H1 (cell line): Measurements from ENCODE around the gene DARS1. TPM values are rescaled to one million over a fixed set of nuclear protein-coding genes. Genes with fewer than 3 reads are reported as not detected.

Experiments used
- CTCF ChIA-PET: fragments of 300-600 bp; sonication (Branson Sonifier 250); formaldehyde crosslinking; loops from one replicate; lab custom pipeline; 2021; ENCODE audit not compliant: partially characterized antibody; lab: Charles Lee
- POLR2A ChIA-PET: fragments of 300-600 bp; sonication (Branson Sonifier 250); formaldehyde crosslinking; loops from one replicate; lab custom pipeline; 2021; ENCODE audit warnings: inconsistent platforms; ENCODE audit not compliant: partially characterized antibody; lab: Charles Lee
- DNase-seq, 2 experiments: peaks; one replicate each; pipeline versions ENCODE4 v3.0.0 to v3.0.0-alpha.2; 2010 to 2022; ENCODE audit warnings: low spot score in 2 of 2, low read depth in 1 of 2, mixed read lengths in 1 of 2
- FAIRE-seq: peaks from 2 replicates; lab custom pipeline; 2011; peaks lifted over from hg19 to GRCh38; lab: Jason Lieb, UNC
- H2AFZ ChIP-seq: 2 replicates; pipeline ENCODE4 v1.8.1; 2012; ENCODE audit warnings: low read length, inconsistent platforms
- H2AK5ac ChIP-seq: 2 replicates; pipeline ENCODE4 v1.6.1; 2013; ENCODE audit warnings: low read depth, low read length
- H2BK120ac ChIP-seq: replicated peaks from 2 replicates; pipeline ENCODE3; 2013; ENCODE audit warnings: low read depth, low read length, inconsistent platforms
- H2BK12ac ChIP-seq: 2 replicates; pipeline ENCODE4 v1.6.1; 2013; ENCODE audit warnings: low read depth, low read length
- H2BK15ac ChIP-seq: 2 replicates; pipeline ENCODE4 v1.6.1; 2013; ENCODE audit warnings: low read length
- H2BK20ac ChIP-seq: 2 replicates; pipeline ENCODE4 v1.6.1; 2013; ENCODE audit warnings: low read length
- H2BK5ac ChIP-seq: 2 replicates; pipeline ENCODE4 v1.6.1; 2013; ENCODE audit warnings: low read depth, low read length
- H3K14ac ChIP-seq: 2 replicates; pipeline ENCODE4 v1.6.1; 2013; ENCODE audit warnings: inconsistent platforms; ENCODE audit not compliant: insufficient read length
- H3K18ac ChIP-seq: 2 replicates; pipeline ENCODE4 v1.6.1; 2013; ENCODE audit warnings: low read length; ENCODE audit errors: extremely low read depth
- H3K23ac ChIP-seq: 2 replicates; pipeline ENCODE4 v1.6.1; 2013; ENCODE audit warnings: inconsistent platforms; ENCODE audit not compliant: insufficient read length
- H3K23me2 ChIP-seq: 2 replicates; pipeline ENCODE4 v1.6.1; 2013; ENCODE audit warnings: low read depth, low read length
- H3K27ac ChIP-seq: 2 replicates; pipeline ENCODE4 v1.6.1; 2011; ENCODE audit warnings: low read depth, low read length, inconsistent platforms
- H3K27me3 ChIP-seq, 4 experiments: replicated peaks in 1 of 4; 1 replicate in 1 of 4; 2 replicates in 3 of 4; pipeline versions ENCODE4 v1.6.1 to v1.8.1; 2011 to 2013; ENCODE audit warnings: low read length in 3 of 4, mild to moderate bottlenecking in 3 of 4, inconsistent platforms in 2 of 4, mixed read lengths in 2 of 4, moderate library complexity in 1 of 4; ENCODE audit not compliant: control insufficient read depth in 3 of 4, insufficient read depth in 3 of 4; ENCODE audit errors: extremely low read depth in 1 of 4
- H3K36me3 ChIP-seq, 4 experiments: 2 replicates each; pipeline versions ENCODE4 v1.6.1 to v1.8.1; 2011 to 2013; ENCODE audit warnings: mild to moderate bottlenecking in 4 of 4, low read length in 3 of 4, moderate library complexity in 2 of 4, control low read depth in 1 of 4, inconsistent platforms in 1 of 4; ENCODE audit not compliant: insufficient read depth in 4 of 4, control insufficient read depth in 2 of 4
- H3K4ac ChIP-seq: replicated peaks from 2 replicates; pipeline ENCODE3; 2013; ENCODE audit warnings: low read length, low read depth, mixed read lengths, inconsistent platforms; ENCODE audit not compliant: insufficient read length
- H3K4me1 ChIP-seq, 4 experiments: replicated peaks in 1 of 4; 1 replicate in 1 of 4; 2 replicates in 3 of 4; pipeline versions ENCODE4 v1.6.1 to v1.8.1; 2011 to 2013; ENCODE audit warnings: low read length in 3 of 4, inconsistent platforms in 2 of 4, mixed read lengths in 1 of 4; ENCODE audit not compliant: insufficient read depth in 4 of 4, control insufficient read depth in 3 of 4
- H3K4me2 ChIP-seq, 2 experiments: 2 replicates each; pipeline versions ENCODE4 v1.6.1 to v1.8.1; 2011 to 2013; ENCODE audit warnings: low read depth in 2 of 2, low read length in 2 of 2, control low read depth in 1 of 2, inconsistent platforms in 1 of 2, mild to moderate bottlenecking in 1 of 2; ENCODE audit not compliant: insufficient read depth in 1 of 2
- H3K4me3 ChIP-seq, 4 experiments: fragments of 200-600, 300-600 bp in 1 of 4; sonication (generic), shearing (Covaris generic), sonication (Bioruptor Twin) in 1 of 4; 2 replicates each; pipeline versions ENCODE4 v1.5.1 to v1.8.1; 2011 to 2016; ENCODE audit warnings: low read length in 4 of 4, low read depth in 3 of 4, control low read depth in 2 of 4, inconsistent platforms in 2 of 4, mild to moderate bottlenecking in 2 of 4, mixed read lengths in 1 of 4, moderate library complexity in 1 of 4; ENCODE audit not compliant: insufficient read depth in 2 of 4; ENCODE audit errors: extremely low read depth in 1 of 4
- H3K56ac ChIP-seq: replicated peaks from 2 replicates; pipeline ENCODE3; 2013; ENCODE audit warnings: low read depth, mild to moderate bottlenecking, mixed read lengths, low read length, inconsistent platforms; ENCODE audit not compliant: insufficient read length
- H3K79me1 ChIP-seq: 2 replicates; pipeline ENCODE4 v1.6.1; 2013; ENCODE audit warnings: low read depth, low read length, control low read depth
- H3K79me2 ChIP-seq, 2 experiments: 2 replicates each; pipeline versions ENCODE4 v1.6.1 to v1.8.1; 2012 to 2013; ENCODE audit warnings: low read length in 2 of 2, mild to moderate bottlenecking in 2 of 2, inconsistent platforms in 1 of 2; ENCODE audit not compliant: insufficient read depth in 2 of 2, control insufficient read depth in 1 of 2
- H3K9ac ChIP-seq, 4 experiments: replicated peaks in 1 of 4; 1 replicate in 1 of 4; 2 replicates in 3 of 4; pipeline versions ENCODE4 v1.6.1 to v1.8.1; 2011 to 2013; ENCODE audit warnings: low read depth in 3 of 4, low read length in 3 of 4, control low read depth in 2 of 4, mild to moderate bottlenecking in 2 of 4, moderate library complexity in 2 of 4, inconsistent platforms in 1 of 4; ENCODE audit errors: extremely low read depth in 1 of 4
- H3K9me3 ChIP-seq, 2 experiments: 2 replicates each; pipeline versions ENCODE4 v1.6.1 to v1.8.1; 2012 to 2013; ENCODE audit warnings: mild to moderate bottlenecking in 2 of 2, moderate library complexity in 2 of 2, control low read depth in 1 of 2, inconsistent platforms in 1 of 2, low read depth in 1 of 2, low read length in 1 of 2, mixed read lengths in 1 of 2; ENCODE audit not compliant: insufficient read depth in 2 of 2
- H4K20me1 ChIP-seq, 2 experiments: replicated peaks in 1 of 2; 2 replicates each; pipeline versions ENCODE3 to v1.8.1; 2011 to 2013; ENCODE audit warnings: inconsistent platforms in 2 of 2, low read length in 2 of 2, mild to moderate bottlenecking in 1 of 2; ENCODE audit not compliant: insufficient read depth in 2 of 2, control insufficient read depth in 1 of 2
- H4K5ac ChIP-seq: 2 replicates; pipeline ENCODE4 v1.6.1; 2013; ENCODE audit warnings: low read length, low read depth, mixed read lengths, inconsistent platforms; ENCODE audit not compliant: insufficient read length
- H4K8ac ChIP-seq: 2 replicates; pipeline ENCODE4 v1.8.0; 2013; ENCODE audit warnings: mild to moderate bottlenecking, moderate library complexity, low read length, inconsistent platforms; ENCODE audit not compliant: insufficient read depth; ENCODE audit errors: extremely low read depth
- H4K91ac ChIP-seq: replicated peaks from 2 replicates; pipeline ENCODE3; 2013; ENCODE audit warnings: low read length, mixed read lengths, inconsistent platforms; ENCODE audit not compliant: insufficient read length
- BRCA1 ChIP-seq: IDR thresholded peaks from 2 replicates; pipeline ENCODE4 v1.6.1; 2012; ENCODE audit warnings: low read depth, low read length, improper control_type of control experiment
- CHD2 ChIP-seq: IDR thresholded peaks from 2 replicates; pipeline ENCODE4 v1.6.1; 2012; ENCODE audit warnings: low read length, improper control_type of control experiment
- JUND ChIP-seq: IDR thresholded peaks from 2 replicates; pipeline ENCODE4 v1.6.1; 2011; ENCODE audit warnings: mild to moderate bottlenecking, improper control_type of control experiment, low read length
- NRF1 ChIP-seq: IDR thresholded peaks from 2 replicates; pipeline ENCODE4 v1.6.1; 2011; ENCODE audit warnings: mild to moderate bottlenecking, low read depth, low read length, improper control_type of control experiment
- POLR2A ChIP-seq, 2 experiments: IDR thresholded peaks; 1 replicate in 1 of 2; 2 replicates in 1 of 2; pipeline ENCODE4 v1.6.1; 2011; ENCODE audit warnings: low read depth in 2 of 2, low read length in 2 of 2, mild to moderate bottlenecking in 2 of 2; ENCODE audit errors: control extremely low read depth in 1 of 2
- RAD21 ChIP-seq, 2 experiments: IDR thresholded peaks in 1 of 2; conservative IDR thresholded peaks in 1 of 2; 2 replicates each; pipeline ENCODE4 v1.6.1; 2011; ENCODE audit warnings: low read depth in 2 of 2, low read length in 2 of 2, improper control_type of control experiment in 1 of 2, inconsistent platforms in 1 of 2, mild to moderate bottlenecking in 1 of 2, moderate library complexity in 1 of 2
- RBBP5 ChIP-seq: IDR thresholded peaks from 2 replicates; pipeline ENCODE4 v1.7.1; 2012; ENCODE audit warnings: low read depth, mild to moderate bottlenecking, inconsistent platforms, low read length, moderate library complexity, borderline replicate concordance
- RXRA ChIP-seq: IDR thresholded peaks from 2 replicates; pipeline ENCODE4 v1.6.1; 2011; ENCODE audit warnings: low read depth, mild to moderate bottlenecking, low read length, moderate library complexity; ENCODE audit not compliant: insufficient read depth
- TEAD4 ChIP-seq: IDR thresholded peaks from 2 replicates; pipeline ENCODE4 v1.6.1; 2012; ENCODE audit warnings: low read depth, low read length, inconsistent platforms, mixed read lengths
- ZNF274 ChIP-seq: IDR thresholded peaks from 2 replicates; pipeline ENCODE4 v1.7.0; 2012; ENCODE audit warnings: low read length, borderline replicate concordance; ENCODE audit errors: extremely low read depth
- WGBS, 2 experiments: shearing (Covaris generic) in 1 of 2; methylation state at CpG; one replicate each; pipeline versions ENCODE4 v1.1.6 to v1.1.7; 2013 to 2015; ENCODE audit warnings: low lambda C conversion rate in 2 of 2, mixed read lengths in 2 of 2, inconsistent platforms in 1 of 2, low coverage in 1 of 2, missing lambda C conversion rate in 1 of 2; ENCODE audit not compliant: insufficient replicate concordance in 2 of 2, insufficient coverage in 1 of 2, insufficient read length in 1 of 2; ENCODE audit errors: extremely low coverage in 1 of 2, missing lambda C conversion rate in 1 of 2; 5-methylcytosine and 5-hydroxymethylcytosine counted together
- polyA plus RNA-seq, 7 experiments: library from polyadenylated mRNA; depleted of rRNA in 3 of 7; stranded (reverse) in 5 of 7; unstranded in 2 of 7; fragments of >200 nt in 5 of 7; fragments of 200-250 nt in 2 of 7; gene quantifications; 1 replicate in 5 of 7; 2 replicates in 1 of 7; 4 replicates in 1 of 7; pipeline versions ENCODE4 v1.2.1 to v1.2.3, GENCODE V29; 2011 to 2013; ENCODE audit warnings: missing spikeins in 2 of 7, mixed read lengths in 2 of 7
- total RNA-seq: library from RNA; stranded (reverse); fragmentation: NEBNext Ultra II Directional; extraction: Animal tissue kit (Norgen Biotek cat#: 25700); gene quantifications from 2 replicates; pipeline ENCODE4 v1.2.1, GENCODE V29; 2021
- TF ChIP-seq, protein P1 (sequence below): IDR thresholded peaks from 2 replicates; pipeline ENCODE4 v1.6.1; 2012; ENCODE audit warnings: inconsistent platforms
- TF ChIP-seq, protein P2 (sequence below): IDR thresholded peaks from 2 replicates; pipeline ENCODE4 v1.6.1; 2011; ENCODE audit warnings: low read length, improper control_type of control experiment

Gene DARS1
- total and polyA plus RNA-seq, 2 of the 8 experiments (the other 6 are each of a cell fraction or from before 2014, with no cell fraction given), result 61.7 to 85.9 TPM

DNA sequence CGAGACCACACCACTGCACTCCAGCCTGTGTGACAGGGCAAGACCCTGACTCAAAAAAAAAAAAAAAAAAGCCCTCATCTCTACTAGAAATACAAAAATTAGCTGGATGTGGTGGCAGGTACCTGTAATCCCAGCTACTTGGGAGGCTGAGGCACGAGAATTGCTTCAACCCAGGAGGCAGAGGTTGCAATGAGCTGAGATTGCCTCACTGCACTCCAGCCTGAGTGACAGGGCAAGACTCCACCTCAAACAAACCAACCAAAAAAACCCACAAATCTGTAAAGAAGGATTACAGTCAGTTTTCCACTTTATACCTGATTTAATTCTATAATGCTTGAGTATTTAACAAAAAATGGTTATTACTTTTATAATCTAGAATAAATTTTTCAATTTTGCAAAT is 9.7 kb downstream of the DARS1 start:
- no peak overlapping the region for H3K14ac ChIP-seq
- H4K5ac ChIP-seq, result no peak overlapping the region
- no peak overlapping the region for H2BK5ac ChIP-seq
- H3K9me3 ChIP-seq, result no peaks in the 10 kb centered on the region
- no peak overlapping the region for H3K18ac ChIP-seq
- H3K4me1 ChIP-seq, result no peaks in the 10 kb centered on the region
- no peak overlapping the region for H3K9ac ChIP-seq
- DNase-seq (no peak), FAIRE-seq (no peak)
- H3K23ac ChIP-seq, result no peak overlapping the region
- H2BK120ac ChIP-seq, result no peak overlapping the region
- CTCF ChIA-PET, result interaction anchor here (0.6 to 0.7 kb wide), 4 partner anchors 61 to 1863 kb away, joined by 3 to 4 read pairs (median 3); no protein-coding TSS in a partner anchor
- no peak overlapping the region for H2BK15ac ChIP-seq
- H4K20me1 ChIP-seq, result no peaks in the 10 kb centered on the region
- 72% methylated on average over 2 of the region's 2 CpGs; no CpG with 5 or more reads in 1 of the 2 experiments for WGBS, 2 experiments
- TF ChIP-seq JUND (no peak), TEAD4 (no peak), POLR2A (IDR thresholded peaks at IDR 0.05; ENCODE audit: control extremely low read depth in 1 of 2, low read depth in 2 of 2, low read length in 2 of 2) (no peak), RAD21 (IDR thresholded peaks at IDR 0.05 in 1 of 2, conservative IDR thresholded peaks at IDR 0.05 in 1 of 2; ENCODE audit: low read depth in 2 of 2, low read length in 2 of 2) (no peak), RBBP5 (no peak), RXRA (no peak), ZNF274 (no peak), CHD2 (no peak), NRF1 (no peak), BRCA1 (no peak)
- TF ChIP-seq, protein P1, sequence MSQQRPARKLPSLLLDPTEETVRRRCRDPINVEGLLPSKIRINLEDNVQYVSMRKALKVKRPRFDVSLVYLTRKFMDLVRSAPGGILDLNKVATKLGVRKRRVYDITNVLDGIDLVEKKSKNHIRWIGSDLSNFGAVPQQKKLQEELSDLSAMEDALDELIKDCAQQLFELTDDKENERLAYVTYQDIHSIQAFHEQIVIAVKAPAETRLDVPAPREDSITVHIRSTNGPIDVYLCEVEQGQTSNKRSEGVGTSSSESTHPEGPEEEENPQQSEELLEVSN, result no peak
- TF ChIP-seq, protein P2, sequence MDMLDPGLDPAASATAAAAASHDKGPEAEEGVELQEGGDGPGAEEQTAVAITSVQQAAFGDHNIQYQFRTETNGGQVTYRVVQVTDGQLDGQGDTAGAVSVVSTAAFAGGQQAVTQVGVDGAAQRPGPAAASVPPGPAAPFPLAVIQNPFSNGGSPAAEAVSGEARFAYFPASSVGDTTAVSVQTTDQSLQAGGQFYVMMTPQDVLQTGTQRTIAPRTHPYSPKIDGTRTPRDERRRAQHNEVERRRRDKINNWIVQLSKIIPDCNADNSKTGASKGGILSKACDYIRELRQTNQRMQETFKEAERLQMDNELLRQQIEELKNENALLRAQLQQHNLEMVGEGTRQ, result no peak
- H3K79me1 ChIP-seq, result peaks cover 2% of the 10 kb centered on the region; the same call in 1 of the 2 replicates
- H3K4me3 ChIP-seq, result no peak overlapping the region
- no peak overlapping the region for H3K4ac ChIP-seq
- H2AK5ac ChIP-seq, result no peak overlapping the region
- H2BK20ac ChIP-seq, result no peak overlapping the region
- H3K79me2 ChIP-seq, result peaks cover 0 to 45% of the 10 kb centered on the region in 2 experiments; a peak in 3 of 4 replicates
- POLR2A ChIA-PET, result interaction anchor here (0.7 to 1.1 kb wide), 3 partner anchors 10 to 303 kb away, joined by 3 read pairs; no protein-coding TSS in a partner anchor
- no peak overlapping the region for H4K91ac ChIP-seq
- H3K27ac ChIP-seq, result no peak overlapping the region
- H3K56ac ChIP-seq, result no peak overlapping the region
- H3K27me3 ChIP-seq, result no peaks in the 10 kb centered on the region
- no peaks in the 10 kb centered on the region for H3K23me2 ChIP-seq
- peaks cover 2 to 58% (median 24%) of the 10 kb centered on the region in 4 experiments; a peak in 6 of 8 replicates for H3K36me3 ChIP-seq
- H3K4me2 ChIP-seq, result no peak overlapping the region
- H4K8ac ChIP-seq, result no peak overlapping the region
- H2AFZ ChIP-seq, result no peak overlapping the region
- H2BK12ac ChIP-seq, result no peak overlapping the region
